GM23248 (cell line): ENCODE results near the gene TRIM72. TPM values are rescaled to one million over a fixed set of nuclear protein-coding genes. Genes with fewer than 3 reads are reported as not detected.

Experiments
- DNase-seq: peaks from one replicate; pipeline ENCODE4 v3.0.0-alpha.2; 2015
- H2AFZ ChIP-seq: fragments of 200-600 bp; sonication (generic); 2 replicates; pipeline ENCODE4 v1.6.1; 2016; ENCODE audit warnings: antibody characterized with exemption
- H3F3A ChIP-seq: fragments of 200-600 bp; sonication (generic); 2 replicates; pipeline ENCODE4 v1.6.1; 2016; ENCODE audit warnings: mild to moderate bottlenecking, antibody characterized with exemption, mixed run types; ENCODE audit not compliant: insufficient read depth
- H3K27ac ChIP-seq: fragments of 200-600 bp; sonication (generic); 2 replicates; pipeline ENCODE4 v1.5.1; 2016; ENCODE audit warnings: mild to moderate bottlenecking
- H3K27me3 ChIP-seq: fragments of 200-600 bp; sonication (generic); replicated peaks from 2 replicates; pipeline ENCODE4 v1.6.1; 2016; ENCODE audit warnings: mild to moderate bottlenecking; ENCODE audit not compliant: insufficient read depth
- H3K36me3 ChIP-seq: fragments of 200-600 bp; sonication (generic); 2 replicates; pipeline ENCODE4 v1.6.1; 2016; ENCODE audit warnings: low read depth, mild to moderate bottlenecking
- H3K4me1 ChIP-seq: fragments of 200-600 bp; sonication (generic); 2 replicates; pipeline ENCODE4 v1.6.1; 2016; ENCODE audit warnings: mild to moderate bottlenecking; ENCODE audit not compliant: insufficient read depth
- H3K4me2 ChIP-seq: fragments of 200-600 bp; sonication (generic); one replicate; pipeline ENCODE4 v1.6.1; 2016; ENCODE audit warnings: mild to moderate bottlenecking; ENCODE audit not compliant: unreplicated experiment
- H3K4me3 ChIP-seq: fragments of 200-600 bp; sonication (generic); 2 replicates; pipeline ENCODE4 v1.5.1; 2016; ENCODE audit warnings: mild to moderate bottlenecking
- H3K79me2 ChIP-seq: fragments of 200-600 bp; sonication (generic); 2 replicates; pipeline ENCODE4 v1.6.1; 2016; ENCODE audit warnings: mild to moderate bottlenecking; ENCODE audit not compliant: insufficient read depth
- H3K9ac ChIP-seq: fragments of 200-600 bp; sonication (generic); 2 replicates; pipeline ENCODE4 v1.6.1; 2016; ENCODE audit warnings: mild to moderate bottlenecking
- H3K9me2 ChIP-seq: fragments of 200-600 bp; sonication (generic); 2 replicates; pipeline ENCODE4 v1.6.1; 2016; ENCODE audit warnings: mixed run types, mild to moderate bottlenecking, moderate library complexity; ENCODE audit not compliant: insufficient read depth
- H3K9me3 ChIP-seq: fragments of 200-600 bp; sonication (generic); one replicate; pipeline ENCODE4 v1.6.1; 2017; ENCODE audit warnings: low read depth
- H4K20me1 ChIP-seq: fragments of 200-600 bp; sonication (generic); 2 replicates; pipeline ENCODE4 v1.6.0; 2016; ENCODE audit not compliant: insufficient read depth
- EZH2 ChIP-seq: fragments of 200-600 bp; sonication (generic); IDR thresholded peaks from 2 replicates; pipeline ENCODE4 v1.6.1; 2018; ENCODE audit warnings: antibody characterized with exemption, mild to moderate bottlenecking; ENCODE audit not compliant: insufficient read depth, poor library complexity, severe bottlenecking
- EZH2phosphoT487 ChIP-seq: fragments of 200-600 bp; sonication (generic); IDR thresholded peaks from 2 replicates; pipeline ENCODE4 v1.6.1; 2018; ENCODE audit warnings: antibody characterized with exemption, moderate library complexity, mild to moderate bottlenecking, low read depth; ENCODE audit not compliant: insufficient read depth
- WGBS, 2 experiments: methylation state at CpG; one replicate each; pipeline ENCODE4 v1.1.6; 2015 to 2017; ENCODE audit warnings: low lambda C conversion rate in 2 of 2, low coverage in 1 of 2; ENCODE audit errors: missing lambda C conversion rate in 2 of 2; 5-methylcytosine and 5-hydroxymethylcytosine counted together
- in situ Hi-C: fragments of 300-500 bp; cut with MboI; formaldehyde crosslinking; loops from 2 replicates; pipeline ENCODE4 v1.15.0; 2020
- polyA plus RNA-seq: library from polyadenylated mRNA; unstranded; fragments of >200 nt; fragmentation: Nextera tagmentation; extraction: Ambion mirVana; gene quantifications from 2 replicates; pipeline ENCODE4 v1.2.1, GENCODE V29; 2016
- total RNA-seq: library from RNA; depleted of rRNA; stranded (reverse); fragments of >200 nt; shearing (Covaris generic); gene quantifications from 2 replicates; pipeline ENCODE4 v1.2.3, GENCODE V29; 2014

The TRIM72 gene
- total and polyA plus RNA-seq, 2 experiments from 2014 or later: not detected

DNA sequence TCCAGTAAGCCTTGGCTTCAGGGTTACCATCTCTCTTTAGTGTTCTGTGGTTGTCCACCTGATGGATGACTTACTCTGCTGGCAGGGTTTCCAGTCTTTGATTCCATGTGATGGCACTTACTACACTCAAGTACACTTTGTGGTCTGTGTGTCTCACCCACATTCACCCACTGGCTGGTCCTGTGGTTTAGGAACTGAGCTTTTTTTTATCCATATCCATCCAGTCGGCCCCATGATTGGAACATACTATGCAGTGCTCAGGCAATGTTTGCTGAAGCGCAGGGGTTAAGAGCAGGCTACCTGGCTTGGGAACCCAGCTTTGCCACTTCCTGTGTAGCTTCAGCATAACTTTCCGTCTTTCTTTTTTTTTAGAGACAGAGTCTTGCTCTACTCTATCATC, 36.8 kb upstream of the TRIM72 start:
- Histone ChIP-seq H3K27me3 (no peaks in the 10 kb centered on the region), H3K4me2 (no peak overlapping the region), H3K9ac (no peak overlapping the region), H2AFZ (no peak overlapping the region), H3K4me3 (no peak overlapping the region), H3K9me3 (no peaks in the 10 kb centered on the region), H3K9me2 (no peaks in the 10 kb centered on the region), H3F3A (peaks cover 10% of the 10 kb centered on the region), H3K27ac (no peak overlapping the region), H3K4me1 (0 out of 2 replicates have a peak, but pooled peaks cover 6% of the 10 kb centered on the region), H4K20me1 (peaks cover 6% of the 10 kb centered on the region; the same call in 1 of the 2 replicates), H3K79me2 (peaks cover 32% of the 10 kb centered on the region), H3K36me3 (0 out of 2 replicates have a peak, but pooled peaks cover under 1% of the 10 kb centered on the region)
- peak; percentile 54 for DNase-seq
- in situ Hi-C loops: no loop called here
- no peak for TF ChIP-seq EZH2
- TF ChIP-seq EZH2phosphoT487: no peak
- WGBS, 2 experiments: 81 to 86% methylated on average over 3 of the region's 3 CpGs

DNA sequence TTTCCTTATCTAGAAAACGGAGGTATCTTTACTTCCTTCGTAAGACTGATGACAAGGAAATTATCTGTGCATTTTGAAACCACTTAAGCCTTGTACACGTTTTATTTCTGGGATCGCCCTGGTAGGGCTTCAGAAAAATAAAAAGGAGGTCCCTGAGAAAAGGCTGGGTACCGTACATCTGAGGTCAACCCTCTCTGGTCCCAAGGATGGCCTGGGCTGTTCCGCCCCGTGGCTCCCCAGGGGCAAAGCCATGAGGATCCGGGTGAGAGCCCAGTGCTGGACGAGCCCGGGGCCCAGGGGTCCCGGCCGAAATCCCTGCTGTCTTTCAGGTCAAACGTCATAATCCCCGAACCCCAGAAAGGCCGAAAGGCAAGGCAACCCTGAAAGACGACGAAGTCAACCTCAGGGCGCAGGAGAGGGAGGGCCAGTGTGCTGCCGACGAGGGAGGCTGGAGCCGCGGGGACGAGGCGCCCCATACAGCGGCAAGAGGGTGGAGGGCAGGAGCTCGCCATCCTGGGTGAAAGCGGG, 34.6 kb upstream of the TRIM72 start:
- Histone ChIP-seq H3K4me1 (peaks cover 24% of the 10 kb centered on the region), H4K20me1 (peaks cover 25% of the 10 kb centered on the region), H3K27me3 (no peaks in the 10 kb centered on the region), H3K27ac (peak overlapping the region; percentile 93), H3K9ac (peak overlapping the region; percentile 99), H3K4me2 (peak overlapping the region; percentile 89), H3K36me3 (peaks cover 21% of the 10 kb centered on the region; the same call in 1 of the 2 replicates), H3K9me2 (no peaks in the 10 kb centered on the region), H2AFZ (peak overlapping the region; percentile 97), H3K9me3 (no peaks in the 10 kb centered on the region), H3K4me3 (peak overlapping the region; percentile 89), H3K79me2 (peaks cover 54% of the 10 kb centered on the region), H3F3A (peaks cover 23% of the 10 kb centered on the region)
- in situ Hi-C loops: no loop called here
- WGBS, 2 experiments: 4% methylated on average over 22 to 27 of the region's 27 CpGs
- peak; percentile 42 for DNase-seq
- TF ChIP-seq EZH2phosphoT487 (no peak), EZH2 (no peak)

DNA sequence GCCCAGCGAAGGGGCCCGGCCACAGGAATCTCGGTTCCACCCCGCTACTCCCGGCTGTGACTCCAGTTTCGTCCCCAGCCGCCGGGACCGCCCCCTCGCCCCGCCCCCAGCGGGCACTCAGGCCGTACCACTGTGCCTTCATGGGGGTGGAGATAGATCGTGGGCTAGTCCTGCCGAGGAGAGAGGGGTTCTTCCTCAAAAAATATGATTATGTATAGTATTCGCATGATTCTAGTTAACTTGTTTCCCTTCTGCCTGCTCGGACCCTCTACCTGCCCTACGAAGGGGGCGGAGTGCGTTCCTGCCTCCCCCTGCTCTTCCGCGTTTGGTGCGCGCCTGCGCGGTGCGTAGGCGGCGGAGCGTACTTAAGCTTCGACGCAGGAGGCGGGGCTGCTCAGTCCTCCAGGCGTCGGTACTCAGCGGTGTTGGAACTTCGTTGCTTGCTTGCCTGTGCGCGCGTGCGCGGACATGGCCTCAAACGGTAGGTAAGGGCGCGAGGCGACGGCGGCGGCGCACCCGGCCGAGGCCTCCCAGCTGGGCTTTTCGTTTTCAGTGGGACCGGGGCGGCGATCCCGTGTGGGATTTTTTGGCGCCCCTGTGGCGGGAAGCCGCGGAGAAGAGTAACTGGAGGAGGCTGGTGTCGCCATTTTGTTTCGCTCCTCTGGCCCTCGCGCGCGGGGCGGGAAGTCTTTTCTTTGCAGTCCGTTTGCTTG, 34.0 kb upstream of the TRIM72 start, which contains the start of gene FUS:
Gene FUS (plus strand): TSS at position 393 of the 713 bp plus-strand sequence. CDS start 76 bp downstream, at position 469.
- no peaks in the 10 kb centered on the region for H3K9me3 ChIP-seq
- peaks cover 26% of the 10 kb centered on the region for H3K36me3 ChIP-seq
- H3K4me1 ChIP-seq: peaks cover 24% of the 10 kb centered on the region
- no peaks in the 10 kb centered on the region for H3K9me2 ChIP-seq
- H2AFZ ChIP-seq: peak within 1 kb of the TSS; percentile 97
- H3K79me2 ChIP-seq: peaks cover 60% of the 10 kb centered on the region
- H3F3A ChIP-seq: peaks cover 23% of the 10 kb centered on the region
- peak; percentile 88 for DNase-seq
- H4K20me1 ChIP-seq: peaks cover 29% of the 10 kb centered on the region
- 1% methylated on average over 57 to 68 of the region's 69 CpGs for WGBS, 2 experiments
- in situ Hi-C loops: no loop called here
- peak within 1 kb of the TSS; percentile 89 for H3K4me3 ChIP-seq
- peak within 1 kb of the TSS; percentile 99 for H3K9ac ChIP-seq
- H3K27ac ChIP-seq: peak within 1 kb of the TSS; percentile 93
- TF ChIP-seq EZH2phosphoT487 (no peak), EZH2 (no peak)
- no peaks in the 10 kb centered on the region for H3K27me3 ChIP-seq
- peak within 1 kb of the TSS; percentile 89 for H3K4me2 ChIP-seq

- Histone ChIP-seq H3F3A (peaks cover 35% of the 10 kb centered on the region), H4K20me1 (peaks cover 35% of the 10 kb centered on the region)
Observed at GRCh38 chr16:31181102-31181830, 32.7 kb upstream of the TRIM72 start.

More at GRCh38 chr16:31181102-31181830, 32.7 kb upstream of the TRIM72 start:
- Histone ChIP-seq H3K4me3 (peak overlapping the region; percentile 89), H3K36me3 (peaks cover 40% of the 10 kb centered on the region), H3K79me2 (peaks cover 73% of the 10 kb centered on the region), H3K9ac (peak overlapping the region; percentile 99), H3K4me2 (peak overlapping the region; percentile 89), H3K27me3 (no peaks in the 10 kb centered on the region), H3K9me3 (no peaks in the 10 kb centered on the region), H3K4me1 (peaks cover 24% of the 10 kb centered on the region), H2AFZ (no peak overlapping the region), H3K27ac (peak overlapping the region; percentile 93), H3K9me2 (no peaks in the 10 kb centered on the region)
- in situ Hi-C loops: no loop called here
- TF ChIP-seq EZH2 (no peak), EZH2phosphoT487 (no peak)
- peak; percentile 78 for DNase-seq
- 2 to 4% methylated on average over 31 of the region's 31 CpGs for WGBS, 2 experiments
